Measurements from ENCODE around the gene TIMP3. TPM values are rescaled to one million over a fixed set of nuclear protein-coding genes. Genes with fewer than 3 reads are reported as not detected.

TIMP3 gene
- total and polyA plus RNA-seq, 2 donors (not counting 3 experiments of a cell fraction or from before 2014, with no cell fraction given), result 0.22 to 2.0 TPM

- no peak for FAIRE-seq
These were observed 95.9 kb downstream of the TIMP3 start for GRCh38 chr22:32897400-32897799.

More at GRCh38 chr22:32897400-32897799, 95.9 kb downstream of the TIMP3 start:
- no TSS peak for BruUV-seq (replicated peaks)
- Histone ChIP-seq H3K9ac (replicated peaks; ENCODE audit: extremely low read depth, insufficient read depth, low read length) (no peak overlapping the region), H3K36me3 (ENCODE audit: control insufficient read depth in 2 of 2, extremely low read depth in 1 of 2, insufficient read depth in 2 of 2, low read length in 2 of 2) (no peaks in the 10 kb centered on the region), H3K4me3 (replicated peaks in 1 of 3; ENCODE audit: insufficient read depth in 1 of 3, low read depth in 1 of 3, low read length in 3 of 3) (no peak overlapping the region), H3K79me2 (ENCODE audit: control insufficient read depth, insufficient read depth, low read length) (no peaks in the 10 kb centered on the region), H2AFZ (ENCODE audit: low read depth, low read length) (no peak overlapping the region), H3K4me1 (ENCODE audit: control insufficient read depth, extremely low read depth, insufficient read depth, low read length) (no peaks in the 10 kb centered on the region), H3K9me3 (replicated peaks; ENCODE audit: control insufficient read depth, insufficient read depth, low read length) (peaks cover 4% of the 10 kb centered on the region), H3K9me1 (replicated peaks; ENCODE audit: control insufficient read depth, extremely low read depth, insufficient read depth, low read length) (no peaks in the 10 kb centered on the region), H3K27ac (ENCODE audit: insufficient read depth, low read depth, low read length) (no peak overlapping the region), H3K27me3 (ENCODE audit: control insufficient read depth in 2 of 2, insufficient read depth in 2 of 2, low read length in 2 of 2) (no peaks in the 10 kb centered on the region), H3K4me2 (ENCODE audit: insufficient read depth, low read length) (no peak overlapping the region), H4K20me1 (replicated peaks; ENCODE audit: control insufficient read depth, extremely low read depth, insufficient read depth, low read length) (no peaks in the 10 kb centered on the region)
- ChIA-PET CTCF (no interaction called here), POLR2A (no interaction called here)
- TF ChIP-seq CTCF (IDR thresholded peaks at IDR 0.05; ENCODE audit: extremely low read depth in 1 of 2, insufficient read depth in 1 of 2, low read depth in 1 of 2, low read length in 2 of 2), result no peak
- no peak for TF ChIP-seq MYC (IDR thresholded peaks at IDR 0.05; ENCODE audit: low read depth, low read length)
- no peak for TF ChIP-seq MAX (IDR thresholded peaks at IDR 0.05; ENCODE audit: insufficient read depth, insufficient read length)
- TF ChIP-seq FOS (IDR thresholded peaks at IDR 0.05; ENCODE audit: borderline replicate concordance, insufficient read depth, low read length), result no peak
- no peak for DNase-seq (ENCODE audit: low read depth, low spot score)
- dilution Hi-C loops (cut with MboI; ENCODE audit: extremely low pct_ligation_motif_present, low sequenced_read_pairs), result no loop called here
- intact Hi-C loops (cut with micrococcal nuclease), result no loop called here
